Right lobe of liver (tissue), 6 donors: ENCODE results near the gene RASA4B. TPM values are rescaled to one million over a fixed set of nuclear protein-coding genes. Genes with fewer than 3 reads are reported as not detected.
"Not testable (repeated sequence)": the region's sequence is repeated elsewhere in the genome, so short reads cannot be mapped to it uniquely, and the experiment has no call there.

Experiments used
- ATAC-seq, 4 donors: fragments of 200-7000 bp; cut with Tn5 transposase; one replicate each; pipeline ENCODE4 v1.9.1; 2020; ENCODE audit warnings: mild to moderate bottlenecking in 4 of 4, moderate library complexity in 4 of 4
- DNase-seq, 3 donors: peaks; one replicate each; pipeline ENCODE4 v3.0.0-alpha.2; 2020
- H3K27ac ChIP-seq, 3 donors: fragments of 200-600 bp; one replicate each; pipeline ENCODE4 v1.8.0; 2022
- H3K27me3 ChIP-seq, 2 donors: fragments of 200-600 bp; one replicate each; pipeline ENCODE4 v1.8.0; 2022
- H3K36me3 ChIP-seq, 4 donors: fragments of 200-600 bp; sonication (generic) in 1 of 4; one replicate each; pipeline versions ENCODE4 v1.5.1 to v1.8.0; 2017 to 2022; ENCODE audit warnings: control low read depth in 1 of 4
- H3K4me1 ChIP-seq, 4 donors: fragments of 200-600 bp; sonication (generic) in 1 of 4; one replicate each; pipeline versions ENCODE4 v1.5.1 to v1.8.0; 2017 to 2022; ENCODE audit warnings: control low read depth in 1 of 4
- H3K4me3 ChIP-seq, 3 donors: fragments of 200-600 bp; one replicate each; pipeline ENCODE4 v1.8.0; 2022
- H3K9me3 ChIP-seq, 4 donors: fragments of 200-600 bp; sonication (generic) in 1 of 4; one replicate each; pipeline versions ENCODE4 v1.5.1 to v1.8.0; 2017 to 2022; ENCODE audit warnings: control low read depth in 1 of 4
- POLR2A ChIP-seq: fragments of 450-650 bp; IDR thresholded peaks from one replicate; pipeline ENCODE4 v1.6.1; 2017; ENCODE audit warnings: antibody characterized with exemption, mild to moderate bottlenecking
- WGBS: methylation state at CpG from one replicate; pipeline ENCODE4 v1.1.6; 2018; ENCODE audit warnings: low coverage, low lambda C conversion rate; ENCODE audit not compliant: insufficient coverage; ENCODE audit errors: missing lambda C conversion rate; 5-methylcytosine and 5-hydroxymethylcytosine counted together
- intact Hi-C, 2 donors: fragments of 100-400 bp; cut with DNase I; formaldehyde crosslinking; loops; one replicate each; pipeline versions ENCODE4 v1.11.2 to v1.14.1; 2022
- total RNA-seq, 6 experiments: library from RNA; depleted of rRNA in 2 of 6; stranded (reverse); fragments of >200 nt in 2 of 6; fragmentation: NEBNext Ultra II Directional in 3 of 6; extraction: Animal tissue kit (Norgen Biotek cat#: 25700) in 3 of 6; gene quantifications; one replicate each; pipeline versions ENCODE4 v1.1.0 to v1.2.4, GENCODE V29; 2016 to 2023
- TF ChIP-seq, protein P1 (sequence below), 4 donors: fragments of 200-600 bp in 3 of 4; fragments of 450-650 bp in 1 of 4; IDR thresholded peaks; one replicate each; pipeline versions ENCODE4 v1.5.1 to v1.8.0; 2016 to 2022; ENCODE audit warnings: antibody characterized with exemption in 4 of 4, mild to moderate bottlenecking in 2 of 4
- donor health status: DM: no; HTN: yes; CAD: no.
- donor health status: DM: no; HTN: no; CAD: no.
- donor health status: DM: no; HTN: no; CAD: no.
- donor health status: DM: no; HTN: yes; CAD: no.
- donor health status: DM: no; HTN: yes; CAD: no.

Gene RASA4B
- total RNA-seq, 6 experiments from 2014 or later = 1.1 to 3.4 (median 2.7) TPM

DNA sequence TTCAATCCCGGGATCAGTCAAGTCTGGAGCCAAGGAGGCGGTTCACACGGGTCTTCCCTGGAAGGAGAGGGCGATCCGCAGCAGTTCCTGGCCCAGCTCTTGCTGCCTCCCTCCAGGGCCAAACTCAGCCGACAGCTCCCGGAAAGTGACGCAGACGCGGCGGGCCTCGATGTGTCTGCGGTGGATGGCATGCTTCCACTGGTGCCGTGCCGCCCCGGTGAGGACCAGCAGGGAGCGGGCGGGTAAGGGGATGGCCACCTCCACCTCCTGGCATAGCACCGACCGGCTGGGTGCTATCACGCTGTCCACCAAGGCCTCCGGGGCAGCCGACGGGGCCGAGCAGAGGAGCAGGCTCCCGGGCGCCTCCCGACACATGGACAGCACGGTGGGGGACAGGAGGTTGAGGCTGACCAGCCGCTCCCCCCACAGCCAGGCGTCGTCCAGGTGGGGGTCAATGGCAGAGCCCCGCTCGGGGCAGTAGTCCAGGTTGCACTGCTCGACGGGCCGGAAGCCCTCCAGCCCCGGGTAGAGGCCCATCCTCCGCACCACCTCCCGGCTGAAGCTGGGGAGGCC, 60.1 kb downstream of the RASA4B start:
- Histone ChIP-seq H3K27ac (no peak overlapping the region), H3K27me3 (no peaks in the 10 kb centered on the region), H3K4me1 (no peaks in the 10 kb centered on the region), H3K9me3 (no peaks in the 10 kb centered on the region), H3K36me3 (peaks cover 0 to 18% (median 9%) of the 10 kb centered on the region in 4 donors), H3K4me3 (no peak overlapping the region)
- no peak for DNase-seq
- TF ChIP-seq, protein P1, sequence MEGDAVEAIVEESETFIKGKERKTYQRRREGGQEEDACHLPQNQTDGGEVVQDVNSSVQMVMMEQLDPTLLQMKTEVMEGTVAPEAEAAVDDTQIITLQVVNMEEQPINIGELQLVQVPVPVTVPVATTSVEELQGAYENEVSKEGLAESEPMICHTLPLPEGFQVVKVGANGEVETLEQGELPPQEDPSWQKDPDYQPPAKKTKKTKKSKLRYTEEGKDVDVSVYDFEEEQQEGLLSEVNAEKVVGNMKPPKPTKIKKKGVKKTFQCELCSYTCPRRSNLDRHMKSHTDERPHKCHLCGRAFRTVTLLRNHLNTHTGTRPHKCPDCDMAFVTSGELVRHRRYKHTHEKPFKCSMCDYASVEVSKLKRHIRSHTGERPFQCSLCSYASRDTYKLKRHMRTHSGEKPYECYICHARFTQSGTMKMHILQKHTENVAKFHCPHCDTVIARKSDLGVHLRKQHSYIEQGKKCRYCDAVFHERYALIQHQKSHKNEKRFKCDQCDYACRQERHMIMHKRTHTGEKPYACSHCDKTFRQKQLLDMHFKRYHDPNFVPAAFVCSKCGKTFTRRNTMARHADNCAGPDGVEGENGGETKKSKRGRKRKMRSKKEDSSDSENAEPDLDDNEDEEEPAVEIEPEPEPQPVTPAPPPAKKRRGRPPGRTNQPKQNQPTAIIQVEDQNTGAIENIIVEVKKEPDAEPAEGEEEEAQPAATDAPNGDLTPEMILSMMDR (IDR thresholded peaks at IDR 0.05) = no peak
- no peak for TF ChIP-seq POLR2A
- intact Hi-C loops = no loop called here
- ATAC-seq = no peak
- WGBS = 89% methylated on average over 8 of the region's 40 CpGs

DNA sequence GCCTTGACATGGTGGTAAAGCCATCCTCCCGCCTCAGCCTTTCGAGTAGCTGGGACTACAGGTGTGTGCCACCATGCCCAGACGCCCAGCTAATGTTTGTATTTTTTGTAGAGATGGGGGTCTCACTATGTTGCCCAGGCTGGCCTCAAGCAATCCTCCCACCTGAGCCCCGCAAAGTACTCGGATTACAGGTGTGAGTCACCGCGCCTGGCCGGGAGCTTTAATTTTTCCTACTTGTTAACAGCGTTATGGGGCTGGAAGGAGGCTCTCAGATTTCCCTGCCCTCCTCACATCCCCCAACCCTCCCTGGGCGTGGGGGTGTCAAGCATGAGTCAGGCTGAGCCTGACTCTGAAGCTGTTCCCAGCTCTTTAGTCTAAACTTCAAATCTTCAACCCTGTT, 61.2 kb downstream of the RASA4B start:
- no peaks in the 10 kb centered on the region for H3K27me3 ChIP-seq
- peaks cover 0 to 18% (median 9%) of the 10 kb centered on the region in 4 donors for H3K36me3 ChIP-seq
- WGBS = 93% methylated on average over 5 of the region's 10 CpGs
- H3K9me3 ChIP-seq = no peaks in the 10 kb centered on the region
- intact Hi-C loops = no loop called here
- ATAC-seq (no peak), DNase-seq (no peak)
- TF ChIP-seq, protein P1 (IDR thresholded peaks at IDR 0.05) = no peak
- no peak for TF ChIP-seq POLR2A
- H3K27ac ChIP-seq = no peak overlapping the region
- H3K4me3 ChIP-seq = no peak overlapping the region
- H3K4me1 ChIP-seq = no peaks in the 10 kb centered on the region

DNA sequence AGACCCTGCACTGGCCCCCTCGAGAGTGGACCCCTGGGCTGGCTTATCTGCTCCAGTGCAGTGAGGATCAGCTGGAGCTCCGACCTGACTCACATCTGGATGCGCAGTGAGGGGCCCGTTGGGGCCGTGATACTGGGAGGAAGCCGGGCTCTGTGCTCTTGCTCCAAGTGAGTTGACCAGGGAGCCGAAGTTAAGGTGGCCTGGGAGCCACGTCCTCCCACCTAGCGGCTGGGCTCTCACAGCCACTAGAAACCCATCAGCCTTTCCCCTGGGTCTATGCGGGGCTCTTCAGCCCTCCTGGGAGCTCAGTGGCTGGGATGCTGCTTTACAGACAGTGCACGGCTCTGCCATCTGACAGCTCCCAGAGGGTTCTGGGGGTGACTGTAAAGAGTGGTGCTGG, 62.0 kb downstream of the RASA4B start:
- intact Hi-C loops = no loop called here
- ATAC-seq = no peak
- H3K4me1 ChIP-seq = no peaks in the 10 kb centered on the region
- no peak overlapping the region for H3K27ac ChIP-seq
- TF ChIP-seq POLR2A = no peak
- TF ChIP-seq, protein P1 (IDR thresholded peaks at IDR 0.05) = no peak
- H3K36me3 ChIP-seq = peaks cover 0 to 18% (median 9%) of the 10 kb centered on the region in 4 donors
- no peaks in the 10 kb centered on the region for H3K9me3 ChIP-seq
- DNase-seq = no peak
- no peaks in the 10 kb centered on the region for H3K27me3 ChIP-seq
- no peak overlapping the region for H3K4me3 ChIP-seq
- WGBS = no CpG with 5 or more reads among the region's 11 CpGs

DNA sequence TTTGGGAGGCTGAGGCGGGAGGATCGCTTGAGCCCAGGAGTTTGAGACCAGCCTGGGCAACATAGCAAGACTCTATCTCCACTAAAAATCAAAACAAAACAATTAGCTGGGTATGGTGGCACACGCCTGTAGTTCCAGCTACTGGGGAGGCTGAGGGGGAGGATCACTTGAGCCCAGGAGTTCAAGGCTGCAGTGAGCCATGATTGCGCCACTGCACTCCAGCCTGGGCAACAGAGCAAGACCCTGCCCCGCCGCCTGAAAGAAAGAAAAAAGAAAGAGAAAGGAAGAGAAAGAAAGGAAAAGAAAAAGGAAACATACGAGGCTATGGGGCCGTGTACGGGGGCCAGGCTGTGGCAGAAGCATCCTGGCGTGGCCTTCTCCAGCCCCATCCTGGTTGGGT, 62.6 kb downstream of the RASA4B start:
- WGBS = 92% methylated on average over 7 of the region's 10 CpGs

DNA sequence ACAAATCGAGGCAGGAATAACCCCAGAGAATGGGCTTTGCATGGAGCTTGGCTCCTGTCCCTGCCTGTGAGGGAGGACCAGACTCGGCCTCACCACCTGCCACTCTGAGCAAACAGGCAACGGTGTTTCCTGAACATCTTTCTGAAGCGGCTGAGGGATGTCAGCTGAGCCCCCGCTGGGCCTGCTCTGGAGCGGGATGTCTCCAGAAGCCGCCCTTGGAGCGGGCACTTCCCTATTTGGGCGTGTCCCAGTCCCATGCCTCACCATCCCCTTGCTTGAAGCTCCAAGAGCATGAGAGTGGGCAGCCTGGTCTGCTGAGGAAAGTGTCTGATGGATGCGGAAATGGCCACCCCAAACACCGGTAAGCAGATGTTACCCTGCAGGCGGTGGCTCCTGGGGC, 63.1 kb downstream of the RASA4B start:
- Histone ChIP-seq H3K4me3 (no peak overlapping the region), H3K36me3 (peaks cover 0 to 18% (median 9%) of the 10 kb centered on the region in 4 donors), H3K27ac (no peak overlapping the region), H3K9me3 (no peaks in the 10 kb centered on the region), H3K27me3 (no peaks in the 10 kb centered on the region), H3K4me1 (no peaks in the 10 kb centered on the region)
- 87% methylated on average over 8 of the region's 12 CpGs for WGBS
- intact Hi-C loops = no loop called here
- DNase-seq = no peak
- ATAC-seq = no peak
- no peak for TF ChIP-seq POLR2A
- TF ChIP-seq, protein P1 (IDR thresholded peaks at IDR 0.05) = no peak

More for the DNA sequence above, 62.6 kb downstream of the RASA4B start:
- ATAC-seq, H3K27me3 ChIP-seq, H3K4me3 ChIP-seq, DNase-seq, intact Hi-C loops, H3K27ac ChIP-seq, H3K9me3 ChIP-seq, H3K4me1 ChIP-seq: not testable (repeated sequence)
- H3K36me3 ChIP-seq = peaks cover 0 to 18% (median 9%) of the 10 kb centered on the region in 4 donors
